ES-I3 (cell line): ENCODE data around the gene FCMR.

Experiments used
- H3K36me3 ChIP-seq: 2 replicates; pipeline ENCODE4 v1.6.1; 2013; ENCODE audit warnings: mild to moderate bottlenecking, low read length, control low read depth, moderate library complexity; ENCODE audit not compliant: insufficient read depth
- H3K4me1 ChIP-seq: 2 replicates; pipeline ENCODE4 v1.6.1; 2013; ENCODE audit warnings: mild to moderate bottlenecking, control low read depth, low read length; ENCODE audit not compliant: insufficient read depth
- H3K9ac ChIP-seq: 2 replicates; pipeline ENCODE4 v1.6.1; 2013; ENCODE audit warnings: low read depth, mild to moderate bottlenecking, low read length, moderate library complexity
- H3K9me3 ChIP-seq: 2 replicates; pipeline ENCODE4 v1.6.1; 2013; ENCODE audit warnings: mild to moderate bottlenecking, low read length, moderate library complexity; ENCODE audit not compliant: control insufficient read depth, insufficient read depth

Gene FCMR

DNA sequence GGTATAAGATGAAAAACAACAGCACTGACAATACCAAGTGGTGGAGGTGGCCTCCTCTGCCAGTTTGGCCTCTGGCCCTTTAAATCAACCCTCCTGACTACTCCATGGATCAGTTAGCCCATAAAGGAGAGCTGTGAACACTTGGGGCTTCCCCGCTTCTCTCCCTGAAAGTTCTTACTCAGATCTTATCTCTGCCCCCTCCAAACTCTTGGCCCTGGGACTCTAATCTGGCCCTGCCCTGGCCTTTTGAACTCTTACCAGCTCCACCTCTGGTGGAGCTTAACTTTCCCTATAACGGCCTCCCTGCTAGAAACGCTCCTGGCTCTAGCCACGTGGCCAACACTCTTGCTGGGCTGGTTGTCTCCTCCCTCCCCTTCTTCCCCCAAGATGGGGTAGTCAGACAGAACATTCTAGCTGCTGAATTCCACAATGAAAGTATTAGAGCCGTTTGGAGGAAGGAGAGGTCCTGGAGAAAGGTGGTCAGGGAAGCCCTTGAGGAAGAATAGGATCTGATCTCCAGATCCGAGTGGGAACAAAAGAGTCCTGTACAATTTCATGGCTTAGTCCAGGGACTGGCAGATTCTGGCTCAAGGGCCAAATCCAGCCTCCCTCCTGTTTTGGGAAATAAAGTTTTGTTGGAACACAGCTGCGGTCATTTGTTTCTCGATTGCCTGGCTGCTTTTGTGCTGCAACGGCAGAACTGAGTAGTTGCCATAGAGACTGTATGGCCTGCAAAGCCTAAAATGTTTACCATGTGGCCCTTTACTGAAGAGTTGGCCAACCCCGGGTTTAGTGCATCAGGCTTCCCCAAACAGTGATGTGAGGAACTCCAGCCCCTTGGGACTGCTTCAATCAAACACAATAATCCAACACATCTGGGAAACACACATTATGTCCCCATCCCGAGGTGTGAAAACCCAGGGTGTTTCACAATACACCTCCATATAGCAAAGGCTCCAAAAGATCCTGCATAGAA lies 34.0 kb upstream of the FCMR start:
- H3K4me1 ChIP-seq = 0 out of 2 replicates have a peak, but pooled peaks cover 4% of the 10 kb centered on the region
- H3K9ac ChIP-seq = no peak overlapping the region
- H3K9me3 ChIP-seq = no peaks in the 10 kb centered on the region
- no peaks in the 10 kb centered on the region for H3K36me3 ChIP-seq

DNA sequence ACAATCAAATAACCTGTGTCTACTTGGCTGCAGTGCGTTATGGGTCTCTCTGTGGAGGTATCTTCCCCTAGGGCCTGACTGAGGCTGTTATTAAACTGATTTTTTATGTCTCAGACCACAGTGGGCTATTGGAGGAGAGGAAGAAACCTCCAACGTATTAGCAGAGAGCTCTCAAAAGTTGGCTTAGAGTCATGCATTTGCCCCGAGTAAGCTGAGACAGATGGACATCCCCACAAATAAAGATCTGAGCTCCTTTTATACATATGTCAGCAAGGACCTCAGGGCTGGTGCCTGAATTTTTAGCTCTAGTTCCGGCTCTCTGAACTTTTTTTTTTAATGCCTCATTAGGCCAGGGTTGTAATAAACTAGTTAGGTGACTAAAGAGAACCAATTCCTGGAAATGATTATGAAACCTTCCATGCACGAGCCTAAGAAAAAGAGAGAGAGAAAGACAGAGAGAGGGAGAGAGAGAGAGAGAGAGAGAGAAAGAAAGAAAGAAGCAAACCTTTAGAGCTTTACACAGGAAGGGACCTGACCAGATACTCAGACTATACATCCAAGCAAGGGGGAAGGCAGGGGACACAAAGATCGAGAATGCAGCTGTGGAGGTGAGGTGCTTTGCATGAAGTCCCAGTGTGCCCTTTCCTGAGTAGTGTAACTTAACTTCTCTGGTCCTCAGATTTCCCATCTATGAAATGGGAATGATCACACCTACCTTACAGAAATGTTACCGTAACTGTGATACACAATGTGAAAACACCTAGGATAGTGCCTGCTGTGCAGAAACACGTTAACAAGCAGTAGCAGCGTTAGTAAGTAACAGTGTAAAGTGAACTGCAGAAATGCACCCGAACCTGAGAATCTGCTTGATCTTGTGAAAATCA lies 33.0 kb upstream of the FCMR start:
- no peaks in the 10 kb centered on the region for H3K9me3 ChIP-seq
- H3K36me3 ChIP-seq = no peaks in the 10 kb centered on the region
- 0 out of 2 replicates have a peak, but pooled peaks cover 4% of the 10 kb centered on the region for H3K4me1 ChIP-seq
- no peak overlapping the region for H3K9ac ChIP-seq

DNA sequence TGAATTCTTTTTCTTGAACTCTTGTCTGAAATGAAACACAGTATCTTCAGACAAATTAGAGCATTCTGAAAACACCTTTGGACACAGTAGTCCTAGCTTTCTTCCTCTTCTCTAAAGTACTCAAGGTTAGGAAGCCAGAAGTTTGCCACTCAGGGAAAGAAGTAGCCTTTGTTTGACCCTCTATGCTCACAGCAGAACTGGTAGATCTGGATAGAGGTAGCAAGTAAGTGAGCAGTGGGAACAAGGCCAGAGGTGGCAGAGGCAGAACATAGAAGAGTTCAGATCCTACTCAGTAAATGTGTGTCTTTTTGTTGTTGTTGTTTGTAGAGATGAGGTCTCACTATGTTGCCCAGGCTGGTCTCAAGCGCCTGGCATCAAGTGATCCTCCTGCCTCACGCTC lies 31.9 kb upstream of the FCMR start:
- Histone ChIP-seq H3K36me3 (no peaks in the 10 kb centered on the region), H3K9ac (no peak overlapping the region), H3K4me1 (0 out of 2 replicates have a peak, but pooled peaks cover 4% of the 10 kb centered on the region), H3K9me3 (no peaks in the 10 kb centered on the region)

DNA sequence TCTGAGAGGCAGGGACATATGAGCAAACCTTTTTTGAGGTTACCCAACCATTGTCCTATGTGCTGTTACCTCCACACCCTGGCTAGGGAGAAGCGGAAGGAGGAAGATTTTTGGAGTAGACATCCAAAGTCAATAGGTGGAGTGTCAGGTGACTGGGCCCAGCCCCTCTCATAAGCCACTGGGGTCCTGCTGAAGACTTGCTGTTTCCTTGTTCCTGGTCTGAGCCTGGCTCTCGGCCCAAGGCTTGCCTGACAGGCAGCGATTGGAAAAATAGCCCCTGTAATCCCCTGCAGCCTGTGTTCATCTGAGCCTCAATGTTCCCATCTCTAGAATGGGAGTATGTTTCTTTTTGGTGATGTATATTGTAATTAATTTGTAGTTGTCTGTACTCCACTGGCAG lies 31.4 kb upstream of the FCMR start:
- 0 out of 2 replicates have a peak, but pooled peaks cover 4% of the 10 kb centered on the region for H3K4me1 ChIP-seq
- H3K36me3 ChIP-seq = no peaks in the 10 kb centered on the region
- H3K9ac ChIP-seq = no peak overlapping the region
- no peaks in the 10 kb centered on the region for H3K9me3 ChIP-seq

DNA sequence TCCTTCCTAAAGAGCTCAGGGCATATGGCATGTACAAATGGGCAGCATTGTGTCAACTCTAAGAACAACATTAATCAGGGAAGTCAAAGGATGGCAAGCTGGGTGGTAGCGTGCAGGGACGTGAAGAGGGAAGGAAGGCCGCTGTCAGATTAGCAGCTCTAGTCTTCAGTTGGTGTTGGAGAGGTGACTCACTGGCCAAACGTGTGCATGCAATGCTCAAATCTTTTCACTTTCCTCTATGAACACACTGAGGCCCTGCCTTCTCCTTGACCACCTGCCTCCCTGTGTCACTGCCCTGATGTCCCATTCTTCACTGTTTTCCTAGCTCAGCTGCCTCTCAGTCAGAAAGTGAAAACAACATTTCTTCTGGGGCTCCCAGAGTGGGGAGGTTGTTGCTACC lies 30.4 kb upstream of the FCMR start:
- Histone ChIP-seq H3K9ac (no peak overlapping the region), H3K36me3 (no peaks in the 10 kb centered on the region), H3K9me3 (no peaks in the 10 kb centered on the region), H3K4me1 (0 out of 2 replicates have a peak, but pooled peaks cover 4% of the 10 kb centered on the region)

DNA sequence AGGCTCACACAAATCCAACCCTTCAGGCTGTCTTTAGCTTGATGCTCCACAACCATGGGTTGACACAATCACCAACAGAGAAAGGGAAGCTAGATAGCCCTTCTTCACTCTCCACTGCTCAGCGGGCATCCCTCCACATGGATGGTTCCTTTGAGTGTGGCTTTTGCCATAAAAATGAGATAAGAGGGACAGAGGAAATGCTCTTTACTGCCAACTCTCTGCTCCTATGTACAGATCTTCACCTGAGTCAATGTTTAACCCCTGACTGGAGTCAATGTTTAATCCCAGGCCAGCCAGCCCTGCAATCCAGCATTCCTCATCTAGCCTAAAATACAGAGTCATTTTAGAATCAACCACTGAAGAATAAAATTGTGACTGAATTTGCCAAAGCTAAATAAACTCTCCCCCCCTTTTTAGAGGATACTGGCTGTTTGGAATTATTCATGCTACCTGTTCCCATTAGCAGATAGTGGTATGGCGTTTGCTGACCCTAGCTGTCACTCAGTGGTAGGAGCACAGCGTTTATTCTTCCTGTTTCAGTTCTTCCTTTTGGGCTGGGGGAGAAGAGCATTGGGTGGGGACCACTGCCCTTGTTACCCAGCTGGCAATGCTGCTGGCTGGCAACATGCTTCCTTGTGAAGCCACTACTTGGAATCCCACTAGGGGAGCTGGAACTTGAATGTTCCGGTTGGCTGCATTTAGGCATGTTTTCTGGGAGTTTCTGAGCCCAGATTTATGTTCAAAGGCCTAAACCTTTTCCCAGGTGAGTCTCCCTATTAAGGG lies 29.8 kb upstream of the FCMR start:
- H3K36me3 ChIP-seq = no peaks in the 10 kb centered on the region
- no peak overlapping the region for H3K9ac ChIP-seq
- H3K4me1 ChIP-seq = 0 out of 2 replicates have a peak, but pooled peaks cover 4% of the 10 kb centered on the region
- no peaks in the 10 kb centered on the region for H3K9me3 ChIP-seq

DNA sequence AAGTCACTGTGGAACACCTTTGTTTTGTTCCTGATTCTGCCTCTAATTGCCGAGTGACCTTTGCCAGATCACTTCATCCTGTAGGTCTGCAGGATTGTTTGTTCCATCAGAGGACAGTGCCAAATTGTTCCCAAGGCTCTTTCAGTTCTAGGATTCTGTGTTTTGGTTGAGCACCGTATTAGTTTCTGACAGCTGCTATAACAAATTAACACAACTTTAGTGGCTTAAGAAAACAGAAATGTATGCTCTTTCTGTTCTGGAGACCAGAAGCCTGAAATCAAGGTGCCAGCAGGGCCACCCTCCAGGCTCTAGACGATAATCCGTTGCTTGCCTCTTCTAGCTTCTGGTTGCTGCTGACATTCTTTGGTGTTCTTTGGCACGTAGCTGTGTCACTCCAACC lies 27.9 kb upstream of the FCMR start:
- H3K9me3 ChIP-seq = no peaks in the 10 kb centered on the region
- no peak overlapping the region for H3K9ac ChIP-seq
- H3K36me3 ChIP-seq = no peaks in the 10 kb centered on the region
- H3K4me1 ChIP-seq = no peaks in the 10 kb centered on the region

DNA sequence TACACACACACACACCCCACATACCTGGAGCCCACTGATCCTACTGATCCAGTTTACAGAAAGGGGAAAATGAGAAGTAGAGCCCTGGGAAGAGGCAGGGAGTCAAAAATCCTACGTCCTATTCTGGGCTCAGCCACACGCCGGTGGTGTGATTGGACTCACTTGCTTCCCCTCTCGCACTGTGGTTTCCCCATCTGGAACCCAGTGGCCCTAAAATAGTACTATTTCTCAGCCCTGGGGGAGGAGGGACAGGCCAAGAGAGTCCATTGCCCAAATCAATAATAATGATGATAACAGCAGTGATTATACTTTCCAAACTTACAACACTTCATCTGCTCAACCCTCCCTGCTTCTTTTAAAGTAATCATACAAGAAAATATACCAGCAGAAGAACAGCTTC lies 27.5 kb upstream of the FCMR start:
- Histone ChIP-seq H3K4me1 (no peaks in the 10 kb centered on the region), H3K9ac (no peak overlapping the region), H3K36me3 (no peaks in the 10 kb centered on the region)

DNA sequence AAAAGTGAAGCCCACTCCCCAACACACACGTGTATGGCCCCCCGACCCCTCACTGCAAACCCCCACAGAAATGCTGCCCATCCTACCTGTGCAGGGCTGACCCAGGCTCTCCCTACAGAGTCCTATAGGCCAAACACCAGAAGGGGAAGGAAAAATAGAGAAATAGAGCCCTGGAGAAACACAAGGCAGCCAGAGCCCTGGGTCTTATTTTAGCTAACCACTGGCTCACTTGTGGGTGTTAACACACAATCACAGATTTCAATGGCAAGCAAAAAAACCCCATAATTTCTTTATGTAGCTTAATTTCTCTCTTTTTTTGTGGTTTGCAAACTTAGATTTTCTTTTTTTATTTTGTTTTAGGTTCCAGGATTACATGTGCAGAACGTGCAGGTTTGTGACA lies 25.5 kb upstream of the FCMR start:
- Histone ChIP-seq H3K9me3 (no peaks in the 10 kb centered on the region), H3K4me1 (no peaks in the 10 kb centered on the region), H3K36me3 (no peaks in the 10 kb centered on the region), H3K9ac (no peak overlapping the region)

More for the DNA sequence above, 27.5 kb upstream of the FCMR start:
- no peaks in the 10 kb centered on the region for H3K9me3 ChIP-seq

DNA sequence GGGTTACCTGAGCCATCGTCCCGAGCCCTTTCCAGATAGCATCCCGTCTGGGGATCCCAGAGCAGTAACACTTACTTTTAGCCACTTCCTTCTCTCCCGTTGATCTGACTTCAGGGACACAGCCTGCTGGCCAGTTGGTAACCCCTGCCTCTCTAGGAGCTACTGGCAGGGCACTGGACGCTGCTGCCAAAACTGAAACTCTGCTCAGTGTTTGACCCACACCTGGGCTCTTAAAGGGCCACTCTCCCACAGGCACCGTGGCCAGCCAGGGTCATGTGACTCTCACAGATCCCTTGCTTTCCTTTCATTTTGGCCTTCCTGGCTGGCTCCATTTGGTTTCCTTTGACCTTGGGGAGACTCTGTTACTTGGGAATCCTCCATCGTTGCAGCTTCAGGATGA lies 24.5 kb upstream of the FCMR start, which contains the start of gene PIGR:
Gene PIGR, minus strand, starts transcription at position 206 of the 400 bp plus-strand sequence. CDS start 5,935 bp downstream, outside the sequence.
- no peak within 1 kb of the TSS for H3K9ac ChIP-seq
- no peaks in the 10 kb centered on the region for H3K4me1 ChIP-seq
- H3K36me3 ChIP-seq = no peaks in the 10 kb centered on the region
- H3K9me3 ChIP-seq = no peaks in the 10 kb centered on the region

DNA sequence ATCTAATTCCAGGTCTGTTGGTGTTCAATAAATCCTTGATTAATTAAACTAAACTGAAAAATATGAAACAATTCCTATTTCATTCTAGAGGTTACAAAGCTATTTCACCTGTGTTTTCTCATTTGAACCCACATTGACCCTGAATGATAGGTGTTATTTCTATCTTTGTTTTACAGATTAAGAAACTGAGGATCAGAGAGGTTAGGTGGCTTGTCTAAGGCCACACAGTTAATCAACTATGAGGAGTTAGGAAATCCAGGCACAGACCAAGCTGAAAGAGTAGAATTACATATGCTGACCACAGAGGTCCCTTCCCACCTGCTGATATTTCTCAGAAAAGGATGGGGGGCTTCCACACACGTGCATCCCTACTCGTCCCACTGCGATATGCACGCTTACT lies 24.0 kb upstream of the FCMR start:
- no peaks in the 10 kb centered on the region for H3K9me3 ChIP-seq

DNA sequence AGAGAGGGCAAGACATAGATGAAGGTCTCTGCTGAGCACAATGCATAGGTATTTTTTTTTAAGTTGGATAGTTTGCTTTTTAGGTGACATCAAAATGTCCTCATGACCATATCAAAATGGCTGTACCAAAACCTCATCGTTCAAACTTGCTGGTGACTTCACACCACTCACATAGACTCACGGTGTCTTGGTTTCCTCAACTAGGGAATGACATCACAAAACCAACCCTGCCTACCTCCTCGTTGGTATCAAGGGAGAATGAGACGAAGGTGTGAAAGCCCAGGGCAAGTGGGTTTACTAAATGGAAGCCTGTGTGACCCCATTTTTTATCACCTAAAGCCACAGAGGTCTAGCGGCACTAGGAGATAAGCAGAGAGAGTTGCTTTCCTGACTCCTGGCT lies 23.0 kb upstream of the FCMR start:
- Histone ChIP-seq H3K9me3 (no peaks in the 10 kb centered on the region), H3K4me1 (no peaks in the 10 kb centered on the region), H3K9ac (no peak overlapping the region), H3K36me3 (no peaks in the 10 kb centered on the region)

More for the DNA sequence above, 24.0 kb upstream of the FCMR start:
- H3K36me3 ChIP-seq = no peaks in the 10 kb centered on the region
- no peak overlapping the region for H3K9ac ChIP-seq
- H3K4me1 ChIP-seq = no peaks in the 10 kb centered on the region

DNA sequence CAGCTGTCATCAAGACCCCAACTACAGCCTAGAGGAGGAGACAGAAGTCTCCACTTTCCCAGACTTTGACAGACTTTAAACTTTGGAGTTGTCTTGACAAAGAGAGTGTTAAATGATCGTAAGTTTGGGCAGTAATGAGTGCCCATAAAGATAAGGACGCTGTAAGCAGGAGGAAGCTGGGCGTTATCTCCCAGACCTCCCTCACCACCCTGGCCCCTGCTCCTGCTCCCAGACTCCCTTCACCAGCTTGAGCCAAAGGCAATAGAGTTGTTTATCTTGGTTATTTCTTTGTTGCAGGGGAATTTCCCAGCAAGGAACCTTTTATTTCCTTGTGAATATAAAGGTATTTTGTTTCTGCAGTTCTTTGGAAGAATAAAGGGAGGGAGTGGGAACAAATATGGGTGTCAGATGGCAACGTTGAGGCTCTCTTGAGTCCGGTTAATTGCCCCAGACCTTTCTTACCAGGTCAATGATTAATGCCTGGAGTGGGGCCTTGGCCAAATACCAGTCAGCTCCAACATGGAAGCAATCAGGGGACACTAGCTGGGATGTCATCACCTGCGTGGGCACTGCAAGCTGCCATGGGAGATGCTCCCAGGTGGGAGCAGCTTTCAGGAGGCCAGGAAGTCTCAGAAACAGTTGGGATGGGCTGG lies 20.2 kb upstream of the FCMR start:
- Histone ChIP-seq H3K9ac (no peak overlapping the region), H3K36me3 (no peaks in the 10 kb centered on the region), H3K4me1 (no peaks in the 10 kb centered on the region), H3K9me3 (no peaks in the 10 kb centered on the region)
